Neural progenitor cell (in vitro differentiated cells): ENCODE results near the gene ANKRD39. TPM values are rescaled to one million over a fixed set of nuclear protein-coding genes. Genes with fewer than 3 reads are reported as not detected.
A peak's percentile ranks its signal among the peaks of the same experiment; 100 is the strongest.

Source experiments
- DNase-seq: peaks from one replicate; pipeline ENCODE4 v3.0.0-alpha.2; 2016; ENCODE audit warnings: low spot score
- H2AFZ ChIP-seq: fragments of 200-600 bp; sonication (generic); replicated peaks from 2 replicates; pipeline ENCODE4 v1.6.1; 2016; ENCODE audit warnings: antibody characterized with exemption
- H3F3A ChIP-seq: fragments of 200-600 bp; sonication (generic); 2 replicates; pipeline ENCODE4 v1.6.1; 2016; ENCODE audit warnings: antibody characterized with exemption, low read depth
- H3K27ac ChIP-seq: fragments of 200-600 bp; sonication (generic); 2 replicates; pipeline ENCODE4 v1.5.1; 2016; ENCODE audit warnings: mild to moderate bottlenecking
- H3K27me3 ChIP-seq: fragments of 200-600 bp; sonication (generic); 2 replicates; pipeline ENCODE4 v1.6.1; 2016; ENCODE audit warnings: mild to moderate bottlenecking, moderate library complexity
- H3K36me3 ChIP-seq: fragments of 200-600 bp; sonication (generic); 2 replicates; pipeline ENCODE4 v1.5.1; 2016
- H3K4me1 ChIP-seq: fragments of 200-600 bp; sonication (generic); 2 replicates; pipeline ENCODE4 v1.6.1; 2016; ENCODE audit warnings: mixed run types
- H3K4me2 ChIP-seq: fragments of 200-600 bp; sonication (generic); 2 replicates; pipeline ENCODE4 v1.6.1; 2016
- H3K4me3 ChIP-seq: fragments of 200-600 bp; sonication (generic); 2 replicates; pipeline ENCODE4 v1.5.1; 2016
- H3K79me2 ChIP-seq: fragments of 200-600 bp; sonication (generic); 2 replicates; pipeline ENCODE4 v1.6.1; 2016; ENCODE audit warnings: low read depth
- H3K9ac ChIP-seq: fragments of 200-600 bp; sonication (generic); 2 replicates; pipeline ENCODE4 v1.6.1; 2016
- H3K9me3 ChIP-seq: fragments of 200-600 bp; sonication (generic); 2 replicates; pipeline ENCODE4 v1.5.1; 2016; ENCODE audit warnings: low read depth
- H4K20me1 ChIP-seq: fragments of 200-600 bp; sonication (generic); 2 replicates; pipeline ENCODE4 v1.6.1; 2016; ENCODE audit warnings: low read depth
- H3K27ac Mint-ChIP-seq: 3 replicates; pipeline ENCODE4 v1.8.0; 2021; ENCODE audit warnings: mixed read lengths
- H3K27me3 Mint-ChIP-seq: 2 replicates; pipeline ENCODE4 v1.8.0; 2022; ENCODE audit warnings: low read depth, mild to moderate bottlenecking, inconsistent platforms, moderate library complexity, mixed read lengths; ENCODE audit not compliant: insufficient read depth
- H3K36me3 Mint-ChIP-seq: 3 replicates; pipeline ENCODE4 v1.8.0; 2021; ENCODE audit warnings: mixed read lengths
- H3K4me1 Mint-ChIP-seq: 3 replicates; pipeline ENCODE4 v1.8.0; 2021; ENCODE audit warnings: mixed read lengths
- H3K4me3 Mint-ChIP-seq: 3 replicates; pipeline ENCODE4 v1.8.0; 2021; ENCODE audit warnings: mild to moderate bottlenecking, moderate library complexity, mixed read lengths
- H3K9me3 Mint-ChIP-seq: 3 replicates; pipeline ENCODE4 v1.8.0; 2020; ENCODE audit warnings: mixed read lengths
- EZH2 ChIP-seq: fragments of 200-600 bp; sonication (generic); IDR thresholded peaks from 2 replicates; pipeline ENCODE4 v1.6.1; 2017; ENCODE audit warnings: antibody characterized with exemption, mild to moderate bottlenecking, moderate library complexity
- EZH2phosphoT487 ChIP-seq: fragments of 200-600 bp; sonication (generic); IDR thresholded peaks from 2 replicates; pipeline ENCODE4 v1.6.1; 2017; ENCODE audit warnings: antibody characterized with exemption
- total RNA-seq: library from RNA; depleted of rRNA; stranded (reverse); fragments of >200 nt; gene quantifications from 2 replicates; pipeline ENCODE4 v1.2.3, GENCODE V29; 2015; ENCODE audit warnings: low replicate concordance
- TF ChIP-seq, protein P1 (sequence below): fragments of 200-600 bp; sonication (generic); IDR thresholded peaks from 2 replicates; pipeline ENCODE4 v1.5.1; 2017; ENCODE audit warnings: antibody characterized with exemption, mild to moderate bottlenecking

Gene ANKRD39
- total RNA-seq, 1 donor from 2014 or later, result 4.0 TPM

- Histone ChIP-seq H4K20me1 (peaks cover 41% of the 10 kb centered on the region), H3K4me3 (peak overlapping the region; percentile 80), H3K9me3 (no peaks in the 10 kb centered on the region), H2AFZ (peak overlapping the region; percentile 38), H3K4me2 (peak overlapping the region; percentile 96), H3K36me3 (no peaks in the 10 kb centered on the region), H3K9ac (peak overlapping the region; percentile 54), H3K4me1 (peaks cover 10% of the 10 kb centered on the region), H3K79me2 (peaks cover 29% of the 10 kb centered on the region), H3K27ac (no peak overlapping the region), H3F3A (peaks cover 35% of the 10 kb centered on the region), H3K27me3 (no peaks in the 10 kb centered on the region)
- Mint-ChIP-seq H3K27me3 (peaks cover 12% of the 10 kb centered on the region), H3K9me3 (no peaks in the 10 kb centered on the region), H3K27ac (peak overlapping the region; percentile 21), H3K4me1 (peaks cover 32% of the 10 kb centered on the region), H3K36me3 (peaks cover 19% of the 10 kb centered on the region), H3K4me3 (peak overlapping the region; percentile 91)
- TF ChIP-seq EZH2 (no peak), EZH2phosphoT487 (no peak)
- TF ChIP-seq, protein P1, sequence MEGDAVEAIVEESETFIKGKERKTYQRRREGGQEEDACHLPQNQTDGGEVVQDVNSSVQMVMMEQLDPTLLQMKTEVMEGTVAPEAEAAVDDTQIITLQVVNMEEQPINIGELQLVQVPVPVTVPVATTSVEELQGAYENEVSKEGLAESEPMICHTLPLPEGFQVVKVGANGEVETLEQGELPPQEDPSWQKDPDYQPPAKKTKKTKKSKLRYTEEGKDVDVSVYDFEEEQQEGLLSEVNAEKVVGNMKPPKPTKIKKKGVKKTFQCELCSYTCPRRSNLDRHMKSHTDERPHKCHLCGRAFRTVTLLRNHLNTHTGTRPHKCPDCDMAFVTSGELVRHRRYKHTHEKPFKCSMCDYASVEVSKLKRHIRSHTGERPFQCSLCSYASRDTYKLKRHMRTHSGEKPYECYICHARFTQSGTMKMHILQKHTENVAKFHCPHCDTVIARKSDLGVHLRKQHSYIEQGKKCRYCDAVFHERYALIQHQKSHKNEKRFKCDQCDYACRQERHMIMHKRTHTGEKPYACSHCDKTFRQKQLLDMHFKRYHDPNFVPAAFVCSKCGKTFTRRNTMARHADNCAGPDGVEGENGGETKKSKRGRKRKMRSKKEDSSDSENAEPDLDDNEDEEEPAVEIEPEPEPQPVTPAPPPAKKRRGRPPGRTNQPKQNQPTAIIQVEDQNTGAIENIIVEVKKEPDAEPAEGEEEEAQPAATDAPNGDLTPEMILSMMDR, result no peak
- DNase-seq, result peak; percentile 44
Measured at GRCh38 chr2:96856776-96857666, 795 bp downstream of the ANKRD39 start.

GRCh38 chr2:96853321-96853720 is 4.5 kb downstream of the ANKRD39 start:
- Histone ChIP-seq H3K9ac (no peak overlapping the region), H2AFZ (no peak overlapping the region), H3K4me1 (peaks cover 5% of the 10 kb centered on the region), H3K4me2 (no peak overlapping the region), H3F3A (peaks cover 8% of the 10 kb centered on the region), H3K79me2 (peaks cover 29% of the 10 kb centered on the region), H3K27me3 (no peaks in the 10 kb centered on the region), H4K20me1 (peaks cover 7% of the 10 kb centered on the region), H3K36me3 (no peaks in the 10 kb centered on the region), H3K27ac (no peak overlapping the region), H3K9me3 (no peaks in the 10 kb centered on the region), H3K4me3 (no peak overlapping the region)
- DNase-seq, result no peak
- TF ChIP-seq EZH2, result no peak
- no peak for TF ChIP-seq EZH2phosphoT487
- TF ChIP-seq, protein P1, result no peak
- Mint-ChIP-seq H3K36me3 (peaks cover 21% of the 10 kb centered on the region), H3K4me1 (peaks cover 18% of the 10 kb centered on the region), H3K27ac (no peak overlapping the region), H3K4me3 (no peak overlapping the region), H3K9me3 (no peaks in the 10 kb centered on the region), H3K27me3 (peaks cover 13% of the 10 kb centered on the region)

- H4K20me1 ChIP-seq, result peaks cover 7% of the 10 kb centered on the region
- no peaks in the 10 kb centered on the region for H3K36me3 ChIP-seq
- Mint-ChIP-seq H3K27ac (no peak overlapping the region), H3K27me3 (peaks cover 17% of the 10 kb centered on the region), H3K36me3 (peaks cover 21% of the 10 kb centered on the region), H3K9me3 (no peaks in the 10 kb centered on the region), H3K4me3 (no peak overlapping the region), H3K4me1 (peaks cover 23% of the 10 kb centered on the region)
- H3K9me3 ChIP-seq, result no peaks in the 10 kb centered on the region
- H3K27me3 ChIP-seq, result no peaks in the 10 kb centered on the region
- H3F3A ChIP-seq, result peaks cover 5% of the 10 kb centered on the region
- peaks cover 29% of the 10 kb centered on the region for H3K79me2 ChIP-seq
- H3K27ac ChIP-seq, result no peak overlapping the region
- no peak overlapping the region for H3K4me3 ChIP-seq
- no peak overlapping the region for H3K4me2 ChIP-seq
- no peak overlapping the region for H3K9ac ChIP-seq
- no peak for TF ChIP-seq EZH2
- TF ChIP-seq, protein P1, result no peak
- no peak for TF ChIP-seq EZH2phosphoT487
- no peak for DNase-seq
- no peak overlapping the region for H2AFZ ChIP-seq
- H3K4me1 ChIP-seq, result peaks cover 5% of the 10 kb centered on the region
Measured at GRCh38 chr2:96852667-96853066, 5.1 kb downstream of the ANKRD39 start.
